Caco-2 (cell line): ENCODE results near the gene TBPL2. TPM values are rescaled to one million over a fixed set of nuclear protein-coding genes. Genes with fewer than 3 reads are reported as not detected.

Experiments used
- BruUV-seq: library from RNA; stranded (reverse); fragments of 400-500 nt; replicated peaks from 2 replicates; lab custom pipeline; 2021; lab: Mats Ljungman, UMichigan
- CTCF ChIA-PET: fragments of 300-600 bp; sonication (Branson Sonifier 250); formaldehyde crosslinking; loops from one replicate; lab custom pipeline; 2022; ENCODE audit warnings: antibody characterized with exemption; lab: Charles Lee
- POLR2A ChIA-PET: fragments of 300-600 bp; sonication (Branson Sonifier 250); formaldehyde crosslinking; loops from one replicate; lab custom pipeline; 2022; ENCODE audit warnings: antibody characterized with exemption; lab: Charles Lee
- DNase-seq, 2 experiments: peaks; one replicate each; pipeline versions ENCODE4 v3.0.0 to v3.0.0-alpha.2; 2020 to 2022
- H3K27me3 ChIP-seq: replicated peaks from 2 replicates; pipeline ENCODE4 v1.6.0; 2011; ENCODE audit warnings: low read length; ENCODE audit not compliant: control insufficient read depth, insufficient read depth
- H3K36me3 ChIP-seq: 2 replicates; pipeline ENCODE4 v1.5.1; 2011; ENCODE audit warnings: low read length; ENCODE audit not compliant: control insufficient read depth, insufficient read depth
- H3K4me1 ChIP-seq: fragments of 250-450 bp; sonication (Bioruptor Pico); 2 replicates; pipeline ENCODE4 v1.5.1; 2020; ENCODE audit warnings: mild to moderate bottlenecking
- H3K4me3 ChIP-seq: 2 replicates; pipeline ENCODE4 v1.5.1; 2011; ENCODE audit warnings: low read depth, mild to moderate bottlenecking, control low read depth, low read length
- H3K9me3 ChIP-seq: fragments of 250-450 bp; sonication (Bioruptor Pico); 2 replicates; pipeline ENCODE4 v1.5.1; 2020; ENCODE audit warnings: mild to moderate bottlenecking, moderate library complexity
- H3K27ac Mint-ChIP-seq: one replicate; pipeline ENCODE4 v1.8.0; 2022; ENCODE audit warnings: mixed read lengths; ENCODE audit not compliant: unreplicated experiment
- H3K27me3 Mint-ChIP-seq: one replicate; pipeline ENCODE4 v1.8.0; 2022; ENCODE audit warnings: mixed read lengths; ENCODE audit not compliant: insufficient read depth, unreplicated experiment
- H3K36me3 Mint-ChIP-seq: one replicate; pipeline ENCODE4 v1.8.0; 2022; ENCODE audit warnings: mild to moderate bottlenecking, mixed read lengths; ENCODE audit not compliant: insufficient read depth, unreplicated experiment
- H3K4me1 Mint-ChIP-seq: one replicate; pipeline ENCODE4 v1.8.0; 2022; ENCODE audit warnings: low read depth, mixed read lengths; ENCODE audit not compliant: unreplicated experiment
- H3K4me3 Mint-ChIP-seq: one replicate; pipeline ENCODE4 v1.8.0; 2022; ENCODE audit warnings: mild to moderate bottlenecking, moderate library complexity, mixed read lengths; ENCODE audit not compliant: unreplicated experiment
- H3K9me3 Mint-ChIP-seq: one replicate; pipeline ENCODE4 v1.8.0; 2022; ENCODE audit warnings: mixed read lengths; ENCODE audit not compliant: unreplicated experiment
- intact Hi-C: fragments of 100-400 bp; cut with micrococcal nuclease; formaldehyde crosslinking; loops from one replicate; pipeline ENCODE4 v1.10.0; 2022; ENCODE audit not compliant: unreplicated experiment
- total RNA-seq: library from RNA; stranded (reverse); gene quantifications from 2 replicates; pipeline ENCODE4 v1.2.3, GENCODE V29; 2022
- TF ChIP-seq, protein P1 (sequence below), 2 experiments: fragments of 200-600 bp in 1 of 2; IDR thresholded peaks; 1 replicate in 1 of 2; 2 replicates in 1 of 2; pipeline versions ENCODE4 v1.5.1 to v1.8.0; 2011 to 2022; ENCODE audit warnings: antibody characterized with exemption in 1 of 2, control low read depth in 1 of 2, inconsistent platforms in 1 of 2, low read depth in 1 of 2, low read length in 1 of 2, mild to moderate bottlenecking in 1 of 2, moderate library complexity in 1 of 2; ENCODE audit not compliant: insufficient read depth in 1 of 2, severe bottlenecking in 1 of 2, unreplicated experiment in 1 of 2

TBPL2 gene
- total RNA-seq, 1 experiment from 2014 or later = not detected

DNA sequence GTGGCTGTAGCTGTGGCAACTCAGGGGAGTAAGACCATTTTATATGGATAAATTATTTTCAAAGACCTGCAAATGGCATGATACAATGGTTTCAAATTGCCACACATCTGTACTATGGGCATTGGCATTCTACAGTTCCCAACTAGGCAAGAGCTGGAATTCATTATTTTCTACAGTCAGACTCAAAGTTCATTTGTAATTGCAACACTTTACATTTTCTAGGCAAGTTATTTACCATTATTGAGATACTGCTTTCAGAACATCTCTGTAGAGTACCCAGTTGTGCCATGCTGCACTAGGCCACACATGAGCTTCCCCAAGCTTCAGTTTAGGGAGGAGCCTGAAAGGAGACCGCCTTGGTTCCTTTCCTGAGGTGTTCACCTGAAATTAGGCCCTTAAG lies 20.8 kb downstream of the TBPL2 start:
- Mint-ChIP-seq H3K4me1 (no peaks in the 10 kb centered on the region), H3K27me3 (peaks cover under 1% of the 10 kb centered on the region), H3K9me3 (no peaks in the 10 kb centered on the region), H3K4me3 (no peak overlapping the region), H3K36me3 (no peaks in the 10 kb centered on the region), H3K27ac (no peak overlapping the region)
- Histone ChIP-seq H3K27me3 (no peaks in the 10 kb centered on the region), H3K9me3 (no peaks in the 10 kb centered on the region), H3K4me3 (no peak overlapping the region), H3K4me1 (no peaks in the 10 kb centered on the region), H3K36me3 (no peaks in the 10 kb centered on the region)
- ChIA-PET POLR2A (no interaction called here), CTCF (interaction anchor here (0.6 kb wide), 1 partner anchor 371 kb away, joined by 4 read pairs; no protein-coding TSS in a partner anchor)
- TF ChIP-seq, protein P1, sequence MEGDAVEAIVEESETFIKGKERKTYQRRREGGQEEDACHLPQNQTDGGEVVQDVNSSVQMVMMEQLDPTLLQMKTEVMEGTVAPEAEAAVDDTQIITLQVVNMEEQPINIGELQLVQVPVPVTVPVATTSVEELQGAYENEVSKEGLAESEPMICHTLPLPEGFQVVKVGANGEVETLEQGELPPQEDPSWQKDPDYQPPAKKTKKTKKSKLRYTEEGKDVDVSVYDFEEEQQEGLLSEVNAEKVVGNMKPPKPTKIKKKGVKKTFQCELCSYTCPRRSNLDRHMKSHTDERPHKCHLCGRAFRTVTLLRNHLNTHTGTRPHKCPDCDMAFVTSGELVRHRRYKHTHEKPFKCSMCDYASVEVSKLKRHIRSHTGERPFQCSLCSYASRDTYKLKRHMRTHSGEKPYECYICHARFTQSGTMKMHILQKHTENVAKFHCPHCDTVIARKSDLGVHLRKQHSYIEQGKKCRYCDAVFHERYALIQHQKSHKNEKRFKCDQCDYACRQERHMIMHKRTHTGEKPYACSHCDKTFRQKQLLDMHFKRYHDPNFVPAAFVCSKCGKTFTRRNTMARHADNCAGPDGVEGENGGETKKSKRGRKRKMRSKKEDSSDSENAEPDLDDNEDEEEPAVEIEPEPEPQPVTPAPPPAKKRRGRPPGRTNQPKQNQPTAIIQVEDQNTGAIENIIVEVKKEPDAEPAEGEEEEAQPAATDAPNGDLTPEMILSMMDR (IDR thresholded peaks at IDR 0.05; ENCODE audit: insufficient read depth in 1 of 2, low read depth in 1 of 2, low read length in 1 of 2, severe bottlenecking in 1 of 2, unreplicated experiment in 1 of 2) = no peak
- intact Hi-C loops = no loop called here
- no peak for DNase-seq
- BruUV-seq = no TSS peak

DNA sequence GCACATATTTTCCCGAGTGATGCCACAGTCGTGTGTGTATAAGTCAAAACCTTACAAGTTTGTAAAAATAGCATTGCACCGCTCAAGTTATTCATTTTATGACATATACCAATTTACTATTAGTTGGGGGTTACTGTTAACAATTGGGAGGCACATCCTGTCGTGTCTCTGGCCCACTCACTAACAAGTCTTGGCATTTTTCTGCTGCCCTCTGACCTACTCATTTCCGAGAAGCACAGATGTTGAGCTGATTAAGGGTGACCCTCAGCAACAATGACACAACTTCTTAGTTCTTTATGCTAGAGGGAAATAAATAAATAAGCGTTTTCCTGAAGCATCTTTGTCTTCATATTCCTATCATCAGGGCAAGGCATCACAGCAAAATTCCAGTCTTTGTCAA lies 22.0 kb downstream of the TBPL2 start:
- Mint-ChIP-seq H3K9me3 (no peaks in the 10 kb centered on the region), H3K27me3 (no peaks in the 10 kb centered on the region), H3K4me3 (no peak overlapping the region), H3K27ac (no peak overlapping the region), H3K4me1 (no peaks in the 10 kb centered on the region), H3K36me3 (no peaks in the 10 kb centered on the region)
- POLR2A ChIA-PET = no interaction called here
- DNase-seq = no peak
- intact Hi-C loops = no loop called here
- no peaks in the 10 kb centered on the region for H3K36me3 ChIP-seq
- no TSS peak for BruUV-seq
- H3K4me1 ChIP-seq = no peaks in the 10 kb centered on the region
- CTCF ChIA-PET = no interaction called here
- TF ChIP-seq, protein P1 (IDR thresholded peaks at IDR 0.05; ENCODE audit: insufficient read depth in 1 of 2, low read depth in 1 of 2, low read length in 1 of 2, severe bottlenecking in 1 of 2, unreplicated experiment in 1 of 2) = no peak
- no peaks in the 10 kb centered on the region for H3K9me3 ChIP-seq
- no peak overlapping the region for H3K4me3 ChIP-seq
- H3K27me3 ChIP-seq = no peaks in the 10 kb centered on the region

DNA sequence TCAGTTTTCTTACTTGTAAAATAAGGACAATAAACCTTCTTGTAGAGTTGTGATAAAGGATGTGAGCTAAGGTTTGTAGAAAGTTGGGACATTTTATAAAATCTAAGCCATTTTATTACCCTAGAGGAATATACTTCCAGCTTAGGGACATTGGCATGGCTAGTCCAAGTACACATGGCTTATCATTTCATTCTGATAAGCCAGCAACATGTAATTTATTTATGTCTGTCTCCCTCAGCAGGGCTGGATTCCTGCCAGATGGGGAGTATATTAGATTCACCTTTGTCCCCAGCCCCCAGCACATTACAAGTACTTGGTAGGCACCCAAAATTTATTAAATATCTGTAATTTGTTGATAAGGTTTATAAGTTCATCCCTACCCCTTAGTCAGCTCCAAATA lies 22.5 kb downstream of the TBPL2 start:
- CTCF ChIA-PET = interaction anchor here (0.6 kb wide), 2 partner anchors 20 to 21 kb away, joined by 3 to 4 read pairs; no protein-coding TSS in a partner anchor

More for the DNA sequence above, 22.5 kb downstream of the TBPL2 start:
- no peaks in the 10 kb centered on the region for H3K36me3 ChIP-seq
- Mint-ChIP-seq H3K9me3 (no peaks in the 10 kb centered on the region), H3K4me3 (no peak overlapping the region), H3K27ac (no peak overlapping the region), H3K27me3 (no peaks in the 10 kb centered on the region), H3K36me3 (no peaks in the 10 kb centered on the region), H3K4me1 (no peaks in the 10 kb centered on the region)
- no TSS peak for BruUV-seq
- no peaks in the 10 kb centered on the region; the same call in 1 of the 2 replicates for H3K4me1 ChIP-seq
- H3K9me3 ChIP-seq = no peaks in the 10 kb centered on the region
- POLR2A ChIA-PET = interaction anchor here (0.6 kb wide), 1 partner anchor 226 kb away, joined by 7 read pairs; no protein-coding TSS in a partner anchor
- no peak for DNase-seq
- TF ChIP-seq, protein P1 (IDR thresholded peaks at IDR 0.05; ENCODE audit: insufficient read depth in 1 of 2, low read depth in 1 of 2, low read length in 1 of 2, severe bottlenecking in 1 of 2, unreplicated experiment in 1 of 2) = no peak
- no peak overlapping the region for H3K4me3 ChIP-seq
- intact Hi-C loops = no loop called here
- H3K27me3 ChIP-seq = no peaks in the 10 kb centered on the region
